Endothelial cell of umbilical vein (primary cell): ENCODE results near the gene DLG3. TPM values are rescaled to one million over a fixed set of nuclear protein-coding genes. Genes with fewer than 3 reads are reported as not detected.

ENCODE experiments used
- BruUV-seq: library from RNA; stranded (reverse); fragments of 400-500 nt; replicated peaks from 2 replicates; lab custom pipeline; 2021; lab: Mats Ljungman, UMichigan
- CTCF ChIA-PET: fragments of 300-600, 350-600 bp; sonication (Branson Sonifier 250); formaldehyde crosslinking; loops from one replicate; lab custom pipeline; 2021; ENCODE audit warnings: antibody characterized with exemption, inconsistent platforms; lab: Charles Lee
- POLR2A ChIA-PET: fragments of 300-600, 350-600 bp; sonication (Branson Sonifier 250); formaldehyde crosslinking; loops from one replicate; lab custom pipeline; 2021; ENCODE audit warnings: antibody characterized with exemption, inconsistent platforms; lab: Charles Lee
- DNase-seq: peaks from one replicate; pipeline ENCODE4 v3.0.0-alpha.2; 2011; ENCODE audit warnings: low read depth, low spot score
- FAIRE-seq: peaks from 2 replicates; lab custom pipeline; 2011; peaks lifted over from hg19 to GRCh38; lab: Jason Lieb, UNC
- H2AFZ ChIP-seq: 2 replicates; pipeline ENCODE4 v1.6.0; 2012; ENCODE audit warnings: low read depth, low read length, control low read depth, inconsistent platforms
- H3K27ac ChIP-seq: 2 replicates; pipeline ENCODE4 v1.5.1; 2011; ENCODE audit warnings: low read depth, mild to moderate bottlenecking, control low read depth, low read length, moderate library complexity; ENCODE audit not compliant: insufficient read depth
- H3K27me3 ChIP-seq, 2 experiments: 2 replicates each; pipeline versions ENCODE4 v1.6.0 to v1.6.1; 2011; ENCODE audit warnings: low read length in 2 of 2, mixed read lengths in 1 of 2; ENCODE audit not compliant: control insufficient read depth in 2 of 2, insufficient read depth in 2 of 2
- H3K36me3 ChIP-seq, 2 experiments: 2 replicates in 1 of 2; 3 replicates in 1 of 2; pipeline ENCODE4 v1.5.1; 2011; ENCODE audit warnings: low read length in 2 of 2, mild to moderate bottlenecking in 1 of 2, moderate library complexity in 1 of 2; ENCODE audit not compliant: control insufficient read depth in 2 of 2, insufficient read depth in 2 of 2; ENCODE audit errors: extremely low read depth in 1 of 2
- H3K4me1 ChIP-seq: 3 replicates; pipeline ENCODE4 v1.5.1; 2011; ENCODE audit warnings: mild to moderate bottlenecking, low read length; ENCODE audit not compliant: control insufficient read depth, insufficient read depth; ENCODE audit errors: extremely low read depth
- H3K4me2 ChIP-seq: 2 replicates; pipeline ENCODE4 v1.6.1; 2011; ENCODE audit warnings: low read length, control low read depth, mixed read lengths; ENCODE audit not compliant: insufficient read depth
- H3K4me3 ChIP-seq, 3 experiments: fragments of 200-600 bp in 1 of 3; sonication (generic), shearing (Covaris generic) in 1 of 3; replicated peaks in 1 of 3; 2 replicates each; pipeline ENCODE4 v1.5.1; 2011 to 2016; ENCODE audit warnings: control low read depth in 3 of 3, low read length in 3 of 3, mild to moderate bottlenecking in 2 of 3, inconsistent platforms in 1 of 3, low read depth in 1 of 3, moderate library complexity in 1 of 3; ENCODE audit not compliant: insufficient read depth in 1 of 3
- H3K79me2 ChIP-seq: 2 replicates; pipeline ENCODE4 v1.6.0; 2012; ENCODE audit warnings: low read length, inconsistent platforms; ENCODE audit not compliant: control insufficient read depth, insufficient read depth
- H3K9ac ChIP-seq: replicated peaks from 2 replicates; pipeline ENCODE3; 2011; ENCODE audit warnings: low read length, control low read depth; ENCODE audit not compliant: insufficient read depth; ENCODE audit errors: extremely low read depth
- H3K9me1 ChIP-seq: replicated peaks from 3 replicates; pipeline ENCODE4 v1.6.0; 2011; ENCODE audit warnings: mild to moderate bottlenecking, low read length; ENCODE audit not compliant: control insufficient read depth, insufficient read depth; ENCODE audit errors: extremely low read depth
- H3K9me3 ChIP-seq: replicated peaks from 2 replicates; pipeline ENCODE4 v1.5.1; 2012; ENCODE audit warnings: low read length, inconsistent platforms; ENCODE audit not compliant: control insufficient read depth, insufficient read depth
- H4K20me1 ChIP-seq: replicated peaks from 2 replicates; pipeline ENCODE3; 2011; ENCODE audit warnings: mild to moderate bottlenecking, low read length; ENCODE audit not compliant: control insufficient read depth, insufficient read depth; ENCODE audit errors: extremely low read depth
- CTCF ChIP-seq, 2 donors: IDR thresholded peaks; 1 replicate in 1 of 2; 2 replicates in 1 of 2; pipeline ENCODE4 v1.5.1; 2011; ENCODE audit warnings: low read length in 2 of 2, mild to moderate bottlenecking in 2 of 2, moderate library complexity in 2 of 2, control low read depth in 1 of 2, inconsistent platforms in 1 of 2, low read depth in 1 of 2; ENCODE audit not compliant: insufficient read depth in 1 of 2; ENCODE audit errors: extremely low read depth in 1 of 2
- EZH2 ChIP-seq: IDR thresholded peaks from 2 replicates; pipeline ENCODE4 v1.6.1; 2012; ENCODE audit warnings: borderline replicate concordance, low read depth, mild to moderate bottlenecking, moderate library complexity, low read length, inconsistent platforms; ENCODE audit not compliant: severe bottlenecking
- FOS ChIP-seq: IDR thresholded peaks from 2 replicates; pipeline ENCODE4 v1.6.1; 2011; ENCODE audit warnings: mild to moderate bottlenecking, low read length, moderate library complexity, borderline replicate concordance; ENCODE audit not compliant: insufficient read depth
- GATA2 ChIP-seq: IDR thresholded peaks from 2 replicates; pipeline ENCODE4 v1.7.0; 2011; ENCODE audit warnings: low read depth, mild to moderate bottlenecking, moderate library complexity, mixed read lengths, low read length; ENCODE audit not compliant: insufficient read length, insufficient read depth
- JUN ChIP-seq: IDR thresholded peaks from 2 replicates; pipeline ENCODE4 v1.6.1; 2011; ENCODE audit warnings: borderline replicate concordance, low read depth; ENCODE audit not compliant: insufficient read length, insufficient read depth
- MAX ChIP-seq: IDR thresholded peaks from 2 replicates; pipeline ENCODE4 v1.6.1; 2011; ENCODE audit not compliant: insufficient read depth, insufficient read length
- MYC ChIP-seq: IDR thresholded peaks from one replicate; pipeline ENCODE4 v1.6.1; 2011; ENCODE audit warnings: mild to moderate bottlenecking, low read depth, low read length
- POLR2A ChIP-seq: IDR thresholded peaks from 2 replicates; pipeline ENCODE4 v1.6.1; 2012; ENCODE audit warnings: low read depth, mild to moderate bottlenecking, control low read depth, low read length
- POLR2AphosphoS5 ChIP-seq: IDR thresholded peaks from 2 replicates; pipeline ENCODE4 v1.6.1; 2012; ENCODE audit warnings: low read depth, mild to moderate bottlenecking, control low read depth, low read length, moderate library complexity; ENCODE audit not compliant: insufficient read depth
- dilution Hi-C: fragments of 300-500 bp; cut with MboI; formaldehyde crosslinking; loops from one replicate; pipeline ENCODE4 v1.15.0; 2019; ENCODE audit warnings: low sequenced_read_pairs; ENCODE audit not compliant: extremely low pct_ligation_motif_present
- intact Hi-C: fragments of 100-400 bp; cut with micrococcal nuclease; formaldehyde crosslinking; loops from one replicate; pipeline ENCODE4 v1.10.0; 2022
- polyA plus RNA-seq, 4 experiments: library from polyadenylated mRNA; depleted of rRNA in 3 of 4; stranded (reverse) in 3 of 4; unstranded in 1 of 4; fragments of >200 nt; gene quantifications; 2 replicates each; pipeline versions ENCODE4 v1.2.1 to v1.2.3, GENCODE V29; 2011 to 2012; ENCODE audit warnings: missing spikeins in 1 of 4
- total RNA-seq: library from RNA; stranded (reverse); gene quantifications from 2 replicates; pipeline ENCODE4 v1.2.3, GENCODE V29; 2021

The DLG3 gene
- total and polyA plus RNA-seq, 2 donors (not counting 3 experiments of a cell fraction or from before 2014, with no cell fraction given) = 1.2 to 3.2 TPM

GRCh38 chrX:70402721-70403120 lies 41.9 kb upstream of the DLG3 start:
- dilution Hi-C loops = no loop called here
- FAIRE-seq = no peak
- intact Hi-C loops = no loop called here
- H3K27ac ChIP-seq = no peak overlapping the region
- H3K79me2 ChIP-seq = no peaks in the 10 kb centered on the region
- no peaks in the 10 kb centered on the region for H3K9me3 ChIP-seq
- ChIA-PET CTCF (interaction anchor here (1.1 kb wide), 1 partner anchor 151 kb away, joined by 3 read pairs; no protein-coding TSS in a partner anchor), POLR2A (no interaction called here)
- no peak overlapping the region for H3K4me2 ChIP-seq
- no peaks in the 10 kb centered on the region for H3K36me3 ChIP-seq
- H3K9me1 ChIP-seq = no peaks in the 10 kb centered on the region
- H3K27me3 ChIP-seq = no peaks in the 10 kb centered on the region
- no peak overlapping the region for H3K4me3 ChIP-seq
- no peak overlapping the region for H2AFZ ChIP-seq
- DNase-seq = no peak
- TF ChIP-seq JUN (no peak), MAX (no peak), GATA2 (no peak)
- no TSS peak for BruUV-seq
- no peaks in the 10 kb centered on the region for H4K20me1 ChIP-seq
- no peak overlapping the region for H3K9ac ChIP-seq
- H3K4me1 ChIP-seq = peaks cover 8% of the 10 kb centered on the region

GRCh38 chrX:70405003-70405402 lies 39.6 kb upstream of the DLG3 start:
- H3K9ac ChIP-seq = no peak overlapping the region
- no peaks in the 10 kb centered on the region for H3K9me1 ChIP-seq
- dilution Hi-C loops (no loop called here), intact Hi-C loops (no loop called here)
- H3K27me3 ChIP-seq = no peaks in the 10 kb centered on the region
- no peak for TF ChIP-seq FOS
- TF ChIP-seq EZH2 = no peak
- TF ChIP-seq MAX = no peak
- no peak for TF ChIP-seq MYC
- no peak for TF ChIP-seq GATA2
- TF ChIP-seq CTCF (IDR thresholded peaks at IDR 0.05; ENCODE audit: extremely low read depth in 1 of 2, insufficient read depth in 1 of 2, low read depth in 1 of 2, low read length in 2 of 2) = no peak
- TF ChIP-seq POLR2A = no peak
- TF ChIP-seq JUN = no peak
- TF ChIP-seq POLR2AphosphoS5 = no peak
- BruUV-seq = no TSS peak
- no peak overlapping the region for H3K27ac ChIP-seq
- DNase-seq (no peak), FAIRE-seq (no peak)
- no peaks in the 10 kb centered on the region for H3K36me3 ChIP-seq
- H2AFZ ChIP-seq = no peak overlapping the region
- H3K4me2 ChIP-seq = no peak overlapping the region
- ChIA-PET POLR2A (no interaction called here), CTCF (no interaction called here)
- no peaks in the 10 kb centered on the region for H3K9me3 ChIP-seq
- no peaks in the 10 kb centered on the region for H3K4me1 ChIP-seq
- H4K20me1 ChIP-seq = no peaks in the 10 kb centered on the region
- H3K79me2 ChIP-seq = no peaks in the 10 kb centered on the region
- no peak overlapping the region for H3K4me3 ChIP-seq
